GM18873 (cell line): ENCODE data around the gene MISFA.
"Not testable (repeated sequence)": the region's sequence is repeated elsewhere in the genome, so short reads cannot be mapped to it uniquely, and the experiment has no call there.

ENCODE experiments used
- ATAC-seq: cut with Tn5 transposase; IDR thresholded peaks from one replicate; pipeline ENCODE4 v1.9.1; 2021; ENCODE audit warnings: mild to moderate bottlenecking, moderate library complexity, moderate number of reproducible peaks; ENCODE audit not compliant: unreplicated experiment, low FRiP score

MISFA gene

GRCh38 chr11:18617688-18618341, 18.2 kb downstream of the MISFA start:
- ATAC-seq = peak; percentile 44

- ATAC-seq = no peak
Measured at GRCh38 chr11:18618342-18619025, 18.9 kb downstream of the MISFA start.

- ATAC-seq = no peak
Measured at GRCh38 chr11:18623707-18624106, 24.1 kb downstream of the MISFA start.

- ATAC-seq = no peak
Measured at GRCh38 chr11:18624161-18624560, 24.6 kb downstream of the MISFA start.

GRCh38 chr11:18632841-18633240, 33.3 kb downstream of the MISFA start:
- ATAC-seq = no peak

- ATAC-seq = peak; percentile 58
Measured at GRCh38 chr11:18633256-18634139, 33.9 kb downstream of the MISFA start.

GRCh38 chr11:18634140-18635032, 34.8 kb downstream of the MISFA start, which contains the start of gene SPTY2D1:
TSS of gene SPTY2D1 (minus strand) at chr11:18634342. CDS start at chr11:18634257, 85 bp downstream.
- ATAC-seq = peak; percentile 94

- no peak for ATAC-seq
Measured at GRCh38 chr11:18641677-18642076, 42.1 kb downstream of the MISFA start.

- ATAC-seq = not testable (repeated sequence)
Measured at GRCh38 chr11:18643034-18643433, 43.4 kb downstream of the MISFA start.

GRCh38 chr11:18650353-18650752, 50.8 kb downstream of the MISFA start:
- ATAC-seq = no peak

GRCh38 chr11:18650859-18651557, 51.4 kb downstream of the MISFA start:
- peak; percentile 49 for ATAC-seq
